Measurements from ENCODE around the gene PACS1. TPM values are rescaled to one million over a fixed set of nuclear protein-coding genes. Genes with fewer than 3 reads are reported as not detected.

The PACS1 gene
- total and polyA plus RNA-seq, 7 experiments from 2014 or later = 48.0 to 314 (median 210) TPM

DNA sequence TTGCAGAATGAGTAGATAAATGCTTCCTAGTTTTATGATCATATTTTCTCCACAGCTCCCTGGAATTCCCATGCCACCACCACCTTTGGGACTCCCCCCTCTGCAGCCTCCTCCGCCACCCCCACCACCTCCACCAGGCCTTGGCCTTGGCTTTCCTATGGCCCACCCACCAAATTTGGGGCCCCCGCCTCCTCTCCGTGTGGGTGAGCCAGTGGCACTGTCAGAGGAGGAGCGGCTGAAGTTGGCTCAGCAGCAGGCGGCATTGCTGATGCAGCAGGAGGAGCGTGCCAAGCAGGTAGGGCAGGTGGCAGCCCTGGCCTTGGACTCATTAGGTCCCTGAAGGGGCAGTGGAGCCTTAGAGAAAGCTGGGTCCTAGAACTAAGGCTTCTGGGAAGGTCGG lies 15.1 kb upstream of the PACS1 start:
- ChIA-PET CTCF (interaction anchor here (0.8 to 5.7 kb wide), 3 partner anchors 10 to 79 kb away, joined by 3 to 36 read pairs (median 20); no protein-coding TSS in a partner anchor), POLR2A (interaction anchor here (0.8 to 1.7 kb wide), 3 partner anchors 14 to 53 kb away, joined by 3 to 9 read pairs (median 3); partner anchors contain the start of gene BANF1)
- no peak for DNase-seq
- Histone ChIP-seq H3K36me3 (ENCODE audit: control insufficient read depth in 2 of 3, insufficient read depth in 3 of 3, low read length in 3 of 3) (peaks cover 31 to 69% (median 46%) of the 10 kb centered on the region in 3 experiments), H3K27ac (ENCODE audit: low read depth, low read length) (no peak overlapping the region), H3K4me3 (ENCODE audit: low read length) (no peak overlapping the region), H3K9me3 (ENCODE audit: control insufficient read depth in 2 of 3, low read length in 3 of 3) (no peaks in the 10 kb centered on the region), H3K27me3 (ENCODE audit: control insufficient read depth in 2 of 2, insufficient read depth in 2 of 2, low read length in 2 of 2) (no peaks in the 10 kb centered on the region), H3K4me1 (ENCODE audit: control insufficient read depth in 2 of 2, insufficient read depth in 2 of 2, low read length in 2 of 2) (peaks cover 14% of the 10 kb centered on the region in 2 donors)
- peaks cover 4 to 47% (median 26%) of the 10 kb centered on the region in 5 donors for H3K36me3 Mint-ChIP-seq
- peaks cover 0 to 2% (median 0%) of the 10 kb centered on the region in 11 donors for H3K9me3 Mint-ChIP-seq
- no peaks in the 10 kb centered on the region for H3K27me3 Mint-ChIP-seq
- peaks cover 19 to 41% (median 33%) of the 10 kb centered on the region in 7 donors for H3K4me1 Mint-ChIP-seq
- H3K4me3 Mint-ChIP-seq = peak overlapping the region in 2 of 10 donors; percentile 40 to 61
- peak overlapping the region in 4 of 9 donors; percentile 34 to 81 (median 60) for H3K27ac Mint-ChIP-seq
- no peak for ATAC-seq
- intact Hi-C loops (cut with micrococcal nuclease) = loop anchor here in 1 of 2 donors (10.0 kb wide), 2 partner anchors 150 to 230 kb away; partner anchors contain the start of genes FOSL1 and YIF1A

GRCh38 chr11:66056501-66056900 lies 13.6 kb upstream of the PACS1 start:
- Mint-ChIP-seq H3K4me3 (peak overlapping the region in 1 of 10 donors; percentile 25), H3K36me3 (peaks cover 9 to 59% (median 39%) of the 10 kb centered on the region in 5 donors), H3K9me3 (peaks cover 0 to 2% (median 0%) of the 10 kb centered on the region in 11 donors), H3K27ac (peak overlapping the region in 2 of 9 donors; percentile 25 to 33), H3K4me1 (peaks cover 14 to 37% (median 33%) of the 10 kb centered on the region in 7 donors), H3K27me3 (no peaks in the 10 kb centered on the region)
- H3K9me3 ChIP-seq (ENCODE audit: control insufficient read depth in 2 of 3, low read length in 3 of 3) = no peaks in the 10 kb centered on the region
- no peak for DNase-seq
- peaks cover 10 to 11% of the 10 kb centered on the region in 2 donors for H3K4me1 ChIP-seq (ENCODE audit: control insufficient read depth in 2 of 2, insufficient read depth in 2 of 2, low read length in 2 of 2)
- H3K36me3 ChIP-seq (ENCODE audit: control insufficient read depth in 2 of 3, insufficient read depth in 3 of 3, low read length in 3 of 3) = peaks cover 41 to 84% (median 60%) of the 10 kb centered on the region in 3 experiments
- ChIA-PET POLR2A (interaction anchor here (1.3 kb wide), 1 partner anchor 14 kb away, joined by 3 read pairs; no protein-coding TSS in a partner anchor), CTCF (interaction anchor here (4.3 to 5.7 kb wide), 2 partner anchors 12 kb away, joined by 20 to 36 read pairs; no protein-coding TSS in a partner anchor)
- ATAC-seq = no peak
- no peaks in the 10 kb centered on the region for H3K27me3 ChIP-seq (ENCODE audit: control insufficient read depth in 2 of 2, insufficient read depth in 2 of 2, low read length in 2 of 2)
- H3K4me3 ChIP-seq (ENCODE audit: low read length) = no peak overlapping the region
- intact Hi-C loops (cut with micrococcal nuclease) = loop anchor here in 1 of 2 donors (10.0 kb wide), 2 partner anchors 152 to 228 kb away; partner anchors contain the start of genes FOSL1 and YIF1A
- no peak overlapping the region for H3K27ac ChIP-seq (ENCODE audit: low read depth, low read length)

GRCh38 chr11:66059966-66060680 lies 9.9 kb upstream of the PACS1 start:
- ChIA-PET POLR2A (interaction anchor here (1.7 kb wide), 1 partner anchor 9 kb away, joined by 5 read pairs; no protein-coding TSS in a partner anchor), CTCF (interaction anchor here (0.9 kb wide), 1 partner anchor 9 kb away, joined by 3 read pairs; no protein-coding TSS in a partner anchor)
- no peaks in the 10 kb centered on the region for H3K27me3 ChIP-seq (ENCODE audit: control insufficient read depth in 2 of 2, insufficient read depth in 2 of 2, low read length in 2 of 2)
- no peaks in the 10 kb centered on the region for H3K27me3 Mint-ChIP-seq
- H3K27ac Mint-ChIP-seq = peak overlapping the region in 6 of 9 donors; percentile 19 to 81 (median 56)
- DNase-seq (no peak), ATAC-seq (no peak)
- H3K36me3 Mint-ChIP-seq = peaks cover 28 to 73% (median 61%) of the 10 kb centered on the region in 5 donors
- H3K27ac ChIP-seq (ENCODE audit: low read depth, low read length) = no peak overlapping the region
- peaks cover 0 to 6% (median 0%) of the 10 kb centered on the region in 11 donors for H3K9me3 Mint-ChIP-seq
- H3K4me3 Mint-ChIP-seq = no peak overlapping the region
- no peaks in the 10 kb centered on the region for H3K4me1 ChIP-seq (ENCODE audit: control insufficient read depth in 2 of 2, insufficient read depth in 2 of 2, low read length in 2 of 2)
- no peak overlapping the region for H3K4me3 ChIP-seq (ENCODE audit: low read length)
- no peaks in the 10 kb centered on the region for H3K9me3 ChIP-seq (ENCODE audit: control insufficient read depth in 2 of 3, low read length in 3 of 3)
- H3K36me3 ChIP-seq (ENCODE audit: control insufficient read depth in 2 of 3, insufficient read depth in 3 of 3, low read length in 3 of 3) = peaks cover 44 to 98% (median 83%) of the 10 kb centered on the region in 3 experiments
- peaks cover 11 to 34% (median 24%) of the 10 kb centered on the region in 7 donors for H3K4me1 Mint-ChIP-seq
- intact Hi-C loops (cut with micrococcal nuclease) = loop anchor here in 1 of 2 donors (10.0 kb wide), 2 partner anchors 155 to 225 kb away; partner anchors contain the start of genes FOSL1 and YIF1A

- ATAC-seq = no peak
- Mint-ChIP-seq H3K27ac (peak overlapping the region in 4 of 9 donors; percentile 35 to 58 (median 48)), H3K4me3 (no peak overlapping the region), H3K9me3 (peaks cover 0 to 8% (median 0%) of the 10 kb centered on the region in 11 donors), H3K36me3 (peaks cover 31 to 73% (median 65%) of the 10 kb centered on the region in 5 donors), H3K4me1 (peaks cover 11 to 33% (median 26%) of the 10 kb centered on the region in 7 donors), H3K27me3 (no peaks in the 10 kb centered on the region)
- intact Hi-C loops (cut with micrococcal nuclease) = no loop called here
- Histone ChIP-seq H3K27me3 (ENCODE audit: control insufficient read depth in 2 of 2, insufficient read depth in 2 of 2, low read length in 2 of 2) (no peaks in the 10 kb centered on the region), H3K27ac (ENCODE audit: low read depth, low read length) (no peak overlapping the region), H3K4me3 (ENCODE audit: low read length) (no peak overlapping the region), H3K9me3 (ENCODE audit: control insufficient read depth in 2 of 3, low read length in 3 of 3) (no peaks in the 10 kb centered on the region), H3K4me1 (ENCODE audit: control insufficient read depth in 2 of 2, insufficient read depth in 2 of 2, low read length in 2 of 2) (no peaks in the 10 kb centered on the region), H3K36me3 (ENCODE audit: control insufficient read depth in 2 of 3, insufficient read depth in 3 of 3, low read length in 3 of 3) (peaks cover 44 to 94% (median 75%) of the 10 kb centered on the region in 3 experiments)
- POLR2A ChIA-PET = no interaction called here
- CTCF ChIA-PET = no interaction called here
- no peak for DNase-seq
These were observed 8.8 kb upstream of the PACS1 start for GRCh38 chr11:66061268-66061667.

GRCh38 chr11:66062408-66062807 lies 7.7 kb upstream of the PACS1 start:
- no peak overlapping the region for H3K4me3 ChIP-seq (ENCODE audit: low read length)
- no peaks in the 10 kb centered on the region for H3K27me3 ChIP-seq (ENCODE audit: control insufficient read depth in 2 of 2, insufficient read depth in 2 of 2, low read length in 2 of 2)
- no peak overlapping the region for H3K27ac ChIP-seq (ENCODE audit: low read depth, low read length)
- CTCF ChIA-PET = no interaction called here
- H3K4me1 Mint-ChIP-seq = peaks cover 21 to 44% (median 37%) of the 10 kb centered on the region in 7 donors
- H3K27ac Mint-ChIP-seq = peak overlapping the region in 3 of 9 donors; percentile 70 to 84 (median 76)
- no peaks in the 10 kb centered on the region for H3K27me3 Mint-ChIP-seq
- intact Hi-C loops (cut with micrococcal nuclease) = no loop called here
- H3K36me3 Mint-ChIP-seq = peaks cover 27 to 73% (median 67%) of the 10 kb centered on the region in 5 donors
- H3K4me1 ChIP-seq (ENCODE audit: control insufficient read depth in 2 of 2, insufficient read depth in 2 of 2, low read length in 2 of 2) = no peaks in the 10 kb centered on the region
- peaks cover 40 to 94% (median 73%) of the 10 kb centered on the region in 3 experiments for H3K36me3 ChIP-seq (ENCODE audit: control insufficient read depth in 2 of 3, insufficient read depth in 3 of 3, low read length in 3 of 3)
- POLR2A ChIA-PET = interaction anchor here (0.6 kb wide), 1 partner anchor 133 kb away, joined by 4 read pairs; no protein-coding TSS in a partner anchor
- DNase-seq = no peak
- no peak overlapping the region for H3K4me3 Mint-ChIP-seq
- no peaks in the 10 kb centered on the region for H3K9me3 ChIP-seq (ENCODE audit: control insufficient read depth in 2 of 3, low read length in 3 of 3)
- peaks cover 0 to 8% (median 0%) of the 10 kb centered on the region in 11 donors for H3K9me3 Mint-ChIP-seq
- ATAC-seq = no peak

DNA sequence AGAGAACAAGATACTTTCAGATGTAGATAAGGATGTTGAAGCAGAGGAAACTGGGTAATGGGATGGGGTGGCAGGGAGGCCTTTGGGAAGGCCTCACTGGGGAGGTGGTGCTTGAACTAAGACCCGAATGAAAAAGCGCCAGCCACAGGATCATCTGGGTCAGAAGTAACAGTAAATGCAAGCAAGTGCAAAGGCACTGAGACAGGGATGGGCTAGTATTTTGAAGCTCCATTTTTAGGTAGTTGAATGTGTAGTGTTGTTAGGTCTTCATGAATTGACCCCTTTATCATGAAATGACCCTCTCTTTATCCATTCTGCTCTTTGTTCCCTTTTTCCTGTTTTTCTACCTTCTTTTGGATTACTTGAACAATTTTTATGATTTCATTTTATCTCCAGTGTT lies 6.2 kb upstream of the PACS1 start:
- no peak overlapping the region for H3K4me3 Mint-ChIP-seq
- peaks cover 0 to 8% (median 0%) of the 10 kb centered on the region in 11 donors for H3K9me3 Mint-ChIP-seq
- peaks cover 0 to under 1% of the 10 kb centered on the region in 2 donors for H3K4me1 ChIP-seq (ENCODE audit: control insufficient read depth in 2 of 2, insufficient read depth in 2 of 2, low read length in 2 of 2)
- intact Hi-C loops (cut with micrococcal nuclease) = no loop called here
- no peak overlapping the region for H3K27ac ChIP-seq (ENCODE audit: low read depth, low read length)
- H3K9me3 ChIP-seq (ENCODE audit: control insufficient read depth in 2 of 3, low read length in 3 of 3) = no peaks in the 10 kb centered on the region
- H3K36me3 Mint-ChIP-seq = peaks cover 27 to 72% (median 60%) of the 10 kb centered on the region in 5 donors
- ATAC-seq (no peak), DNase-seq (no peak)
- H3K27me3 Mint-ChIP-seq = no peaks in the 10 kb centered on the region
- no peaks in the 10 kb centered on the region for H3K27me3 ChIP-seq (ENCODE audit: control insufficient read depth in 2 of 2, insufficient read depth in 2 of 2, low read length in 2 of 2)
- H3K27ac Mint-ChIP-seq = peak overlapping the region in 8 of 9 donors; percentile 32 to 84 (median 73)
- H3K36me3 ChIP-seq (ENCODE audit: control insufficient read depth in 2 of 3, insufficient read depth in 3 of 3, low read length in 3 of 3) = peaks cover 35 to 87% (median 68%) of the 10 kb centered on the region in 3 experiments
- POLR2A ChIA-PET = interaction anchor here (0.5 to 1.1 kb wide), 3 partner anchors 49 to 1037 kb away, joined by 3 read pairs; no protein-coding TSS in a partner anchor
- CTCF ChIA-PET = interaction anchor here (0.7 to 1.0 kb wide), 2 partner anchors 66 to 72 kb away, joined by 3 read pairs; no protein-coding TSS in a partner anchor
- H3K4me3 ChIP-seq (ENCODE audit: low read length) = no peak overlapping the region
- peaks cover 33 to 54% (median 50%) of the 10 kb centered on the region in 7 donors for H3K4me1 Mint-ChIP-seq

All from naive thymus-derived CD4-positive, alpha-beta T cell (primary cell).